Panc1 (cell line): Measurements from ENCODE around the gene RBFOX1.

Source experiments
- CTCF ChIP-seq: fragments of 450-650 bp; IDR thresholded peaks from 2 replicates; pipeline ENCODE4 v1.5.1; 2017; ENCODE audit warnings: mild to moderate bottlenecking
- POLR2AphosphoS5 ChIP-seq: IDR thresholded peaks from 2 replicates; pipeline ENCODE4 v1.6.1; 2012; ENCODE audit warnings: mild to moderate bottlenecking, low read depth, low read length, moderate library complexity
- REST ChIP-seq, 2 experiments: IDR thresholded peaks; 2 replicates each; pipeline ENCODE4 v1.6.1; 2011 to 2012; ENCODE audit warnings: low read depth in 2 of 2, control low read depth in 1 of 2, low read length in 1 of 2, mild to moderate bottlenecking in 1 of 2, moderate library complexity in 1 of 2; ENCODE audit not compliant: insufficient read depth in 1 of 2
- SIN3A ChIP-seq: IDR thresholded peaks from 2 replicates; pipeline ENCODE4 v1.6.1; 2012; ENCODE audit warnings: low read depth, mild to moderate bottlenecking, low read length, moderate library complexity, borderline replicate concordance; ENCODE audit not compliant: insufficient read depth
- TCF7L2 ChIP-seq: IDR thresholded peaks from 2 replicates; pipeline ENCODE4 v1.6.1; 2011; ENCODE audit warnings: mild to moderate bottlenecking, low read depth, low read length, inconsistent platforms

GRCh38 chr16:7377231-7377630 lies 44.6 kb downstream of the RBFOX1 start:
- TF ChIP-seq CTCF = no peak
- no peak for TF ChIP-seq POLR2AphosphoS5
- TF ChIP-seq REST (IDR thresholded peaks at IDR 0.05; ENCODE audit: insufficient read depth in 1 of 2, low read depth in 2 of 2, low read length in 1 of 2) = no peak
- no peak for TF ChIP-seq TCF7L2
- TF ChIP-seq SIN3A = no peak
